Measurements from ENCODE around the gene STK39.

The STK39 gene

GRCh38 chr2:167942366-167943081 is 304.9 kb downstream of the STK39 start:
- TF ChIP-seq CTCF (IDR thresholded peaks at IDR 0.05; ENCODE audit: borderline replicate concordance, insufficient read depth, low read depth, low read length) = no peak
- H3K4me3 ChIP-seq (ENCODE audit: low read depth, low read length) = no peak overlapping the region

GRCh38 chr2:167941604-167942003 is 305.8 kb downstream of the STK39 start:
- no peak overlapping the region for H3K4me3 ChIP-seq (ENCODE audit: low read depth, low read length)
- TF ChIP-seq CTCF (IDR thresholded peaks at IDR 0.05; ENCODE audit: borderline replicate concordance, insufficient read depth, low read depth, low read length) = no peak

- no peak overlapping the region for H3K4me3 ChIP-seq (ENCODE audit: low read depth, low read length)
- no peak for TF ChIP-seq CTCF (IDR thresholded peaks at IDR 0.05; ENCODE audit: borderline replicate concordance, insufficient read depth, low read depth, low read length)
Measured at GRCh38 chr2:167940734-167941507, 306.5 kb downstream of the STK39 start.

GRCh38 chr2:167940346-167940725 is 307.1 kb downstream of the STK39 start:
- no peak for TF ChIP-seq CTCF (IDR thresholded peaks at IDR 0.05; ENCODE audit: borderline replicate concordance, insufficient read depth, low read depth, low read length)
- H3K4me3 ChIP-seq (ENCODE audit: low read depth, low read length) = no peak overlapping the region

GRCh38 chr2:167939514-167940345 is 307.7 kb downstream of the STK39 start:
- no peak overlapping the region for H3K4me3 ChIP-seq (ENCODE audit: low read depth, low read length)
- no peak for TF ChIP-seq CTCF (IDR thresholded peaks at IDR 0.05; ENCODE audit: borderline replicate concordance, insufficient read depth, low read depth, low read length)

- no peak for TF ChIP-seq CTCF (IDR thresholded peaks at IDR 0.05; ENCODE audit: borderline replicate concordance, insufficient read depth, low read depth, low read length)
- no peak overlapping the region for H3K4me3 ChIP-seq (ENCODE audit: low read depth, low read length)
Measured at GRCh38 chr2:167937403-167937802, 310.0 kb downstream of the STK39 start.
